IMR-90 (cell line): ENCODE results near the gene EIF3L. TPM values are rescaled to one million over a fixed set of nuclear protein-coding genes. Genes with fewer than 3 reads are reported as not detected.
A peak's percentile ranks its signal among the peaks of the same experiment; 100 is the strongest.

Source experiments
- ATAC-seq: fragments of 200-7000 bp; cut with Tn5 transposase; 2 replicates; pipeline ENCODE4 v1.9.1; 2020; ENCODE audit warnings: low read depth, mild to moderate bottlenecking, moderate library complexity
- BruUV-seq: library from RNA; stranded (reverse); fragments of 400-500 nt; replicated peaks from 2 replicates; lab custom pipeline; 2021; lab: Mats Ljungman, UMichigan
- CTCF ChIA-PET: fragments of 300-600 bp; formaldehyde crosslinking; extraction: SDS; loops from one replicate; lab custom pipeline; 2021; ENCODE audit warnings: antibody characterized with exemption; lab: Yijun Ruan, JAX
- POLR2A ChIA-PET: fragments of 300-600 bp; sonication (Branson Sonifier 250); formaldehyde crosslinking; loops from one replicate; lab custom pipeline; 2022; ENCODE audit warnings: antibody characterized with exemption; ENCODE audit not compliant: unreplicated experiment; lab: Charles Lee
- DNase-seq: peaks from one replicate; pipeline ENCODE4 v3.0.0; 2013
- H2AFZ ChIP-seq: replicated peaks from 2 replicates; pipeline ENCODE3; 2013; ENCODE audit warnings: low read length, mild to moderate bottlenecking; ENCODE audit not compliant: poor library complexity
- H2AK5ac ChIP-seq: 2 replicates; pipeline ENCODE4 v1.6.1; 2013; ENCODE audit warnings: low read depth, low read length, inconsistent platforms
- H2AK9ac ChIP-seq: replicated peaks from 2 replicates; pipeline ENCODE3; 2013; ENCODE audit warnings: mild to moderate bottlenecking, low read depth, low read length, moderate library complexity; ENCODE audit not compliant: poor library complexity
- H2BK120ac ChIP-seq: 2 replicates; pipeline ENCODE4 v1.6.1; 2013; ENCODE audit warnings: low read depth, low read length, inconsistent platforms
- H2BK15ac ChIP-seq: 3 replicates; pipeline ENCODE4 v1.6.1; 2013; ENCODE audit warnings: low read depth, low read length, inconsistent platforms
- H2BK20ac ChIP-seq: 2 replicates; pipeline ENCODE4 v1.6.1; 2013; ENCODE audit warnings: low read depth, mild to moderate bottlenecking, inconsistent platforms, low read length, moderate library complexity
- H2BK5ac ChIP-seq: 2 replicates; pipeline ENCODE4 v1.6.1; 2013; ENCODE audit warnings: mild to moderate bottlenecking, low read depth, low read length, inconsistent platforms; ENCODE audit not compliant: poor library complexity, severe bottlenecking
- H3K14ac ChIP-seq: replicated peaks from 2 replicates; pipeline ENCODE4 v1.6.1; 2013; ENCODE audit warnings: low read depth, low read length, inconsistent platforms
- H3K18ac ChIP-seq: 2 replicates; pipeline ENCODE4 v1.6.1; 2013; ENCODE audit warnings: low read depth, low read length, control low read depth
- H3K23ac ChIP-seq: 2 replicates; pipeline ENCODE4 v1.6.1; 2013; ENCODE audit warnings: low read depth, low read length, inconsistent platforms
- H3K27ac ChIP-seq: 2 replicates; pipeline ENCODE4 v1.5.1; 2013; ENCODE audit warnings: mild to moderate bottlenecking, control low read depth, low read length; ENCODE audit not compliant: insufficient read depth
- H3K27me3 ChIP-seq: 2 replicates; pipeline ENCODE4 v1.6.1; 2013; ENCODE audit warnings: low read length; ENCODE audit not compliant: control insufficient read depth, insufficient read depth
- H3K36me3 ChIP-seq: 2 replicates; pipeline ENCODE4 v1.6.1; 2013; ENCODE audit warnings: low read length, mixed read lengths; ENCODE audit not compliant: control insufficient read depth, insufficient read depth
- H3K4ac ChIP-seq: 2 replicates; pipeline ENCODE4 v1.6.1; 2013; ENCODE audit warnings: low read depth, low read length, inconsistent platforms
- H3K4me1 ChIP-seq: 2 replicates; pipeline ENCODE4 v1.6.1; 2013; ENCODE audit warnings: low read length, mixed read lengths; ENCODE audit not compliant: control insufficient read depth, insufficient read depth
- H3K4me2 ChIP-seq: 2 replicates; pipeline ENCODE4 v1.6.1; 2013; ENCODE audit warnings: low read depth, mild to moderate bottlenecking, control low read depth, low read length, moderate library complexity
- H3K4me3 ChIP-seq: 2 replicates; pipeline ENCODE4 v1.5.1; 2013; ENCODE audit warnings: low read depth, mild to moderate bottlenecking, control low read depth, low read length, moderate library complexity; ENCODE audit not compliant: insufficient read depth
- H3K56ac ChIP-seq: 2 replicates; pipeline ENCODE4 v1.6.1; 2013; ENCODE audit warnings: low read length, inconsistent platforms; ENCODE audit not compliant: insufficient read depth; ENCODE audit errors: extremely low read depth
- H3K79me1 ChIP-seq, 2 experiments: 2 replicates each; pipeline ENCODE4 v1.6.1; 2013; ENCODE audit warnings: low read length in 2 of 2, inconsistent platforms in 1 of 2, low read depth in 1 of 2
- H3K9ac ChIP-seq: 2 replicates; pipeline ENCODE4 v1.6.1; 2013; ENCODE audit warnings: low read depth, low read length, control low read depth
- H3K9me1 ChIP-seq: 2 replicates; pipeline ENCODE4 v1.6.1; 2013; ENCODE audit warnings: low read length, inconsistent platforms; ENCODE audit not compliant: insufficient read depth
- H3K9me3 ChIP-seq: 2 replicates; pipeline ENCODE4 v1.6.1; 2013; ENCODE audit warnings: low read length; ENCODE audit not compliant: control insufficient read depth, insufficient read depth
- H4K20me1 ChIP-seq: 2 replicates; pipeline ENCODE4 v1.6.1; 2013; ENCODE audit warnings: low read length, inconsistent platforms; ENCODE audit not compliant: insufficient read depth
- H4K5ac ChIP-seq: 2 replicates; pipeline ENCODE4 v1.6.1; 2013; ENCODE audit warnings: mild to moderate bottlenecking, low read depth, low read length, control low read depth
- H4K8ac ChIP-seq, 2 experiments: 2 replicates each; pipeline ENCODE4 v1.6.1; 2013; ENCODE audit warnings: low read depth in 2 of 2, low read length in 2 of 2, control low read depth in 1 of 2, inconsistent platforms in 1 of 2
- H4K91ac ChIP-seq: 2 replicates; pipeline ENCODE4 v1.6.1; 2013; ENCODE audit warnings: low read depth, low read length, inconsistent platforms; ENCODE audit not compliant: insufficient read depth
- BHLHE40 ChIP-seq: fragments of 150-350 bp; IDR thresholded peaks from 2 replicates; pipeline ENCODE4 v1.6.1; 2016; ENCODE audit warnings: mild to moderate bottlenecking, low read depth, low read length
- CEBPB ChIP-seq: IDR thresholded peaks from 2 replicates; pipeline ENCODE4 v1.6.1; 2012; ENCODE audit warnings: low read depth, low read length, improper control_type of control experiment
- CHD1 ChIP-seq: IDR thresholded peaks from 2 replicates; pipeline ENCODE4 v1.6.1; 2012; ENCODE audit warnings: low read depth, low read length, improper control_type of control experiment
- CTCF ChIP-seq: conservative IDR thresholded peaks from 2 replicates; pipeline ENCODE4 v1.5.1; 2012; ENCODE audit warnings: mild to moderate bottlenecking, low read depth, low read length, improper control_type of control experiment
- ELK1 ChIP-seq: fragments of 150-350 bp; IDR thresholded peaks from 2 replicates; pipeline ENCODE4 v1.6.1; 2016; ENCODE audit warnings: low read depth, mild to moderate bottlenecking, low read length, moderate library complexity, borderline replicate concordance
- FOS ChIP-seq: fragments of 150-350 bp; IDR thresholded peaks from 2 replicates; pipeline ENCODE4 v1.6.1; 2016; ENCODE audit warnings: low read depth, low read length
- MAFK ChIP-seq: IDR thresholded peaks from 2 replicates; pipeline ENCODE4 v1.6.1; 2012; ENCODE audit warnings: low read depth, low read length, improper control_type of control experiment
- MAZ ChIP-seq: IDR thresholded peaks from 2 replicates; pipeline ENCODE4 v1.6.1; 2012; ENCODE audit warnings: low read depth, mild to moderate bottlenecking, low read length, improper control_type of control experiment, moderate library complexity, borderline replicate concordance
- MXI1 ChIP-seq: IDR thresholded peaks from 2 replicates; pipeline ENCODE4 v1.6.1; 2012; ENCODE audit warnings: low read depth, mild to moderate bottlenecking, low read length, moderate library complexity, borderline replicate concordance
- RCOR1 ChIP-seq: IDR thresholded peaks from 2 replicates; pipeline ENCODE4 v1.6.1; 2012; ENCODE audit warnings: mild to moderate bottlenecking, low read length, improper control_type of control experiment; ENCODE audit not compliant: insufficient replicate concordance
- RFX5 ChIP-seq: IDR thresholded peaks from 2 replicates; pipeline ENCODE4 v1.8.0; 2012; ENCODE audit warnings: low read depth, mild to moderate bottlenecking, low read length, moderate library complexity
- SMC3 ChIP-seq: fragments of 150-350 bp; IDR thresholded peaks from 2 replicates; pipeline ENCODE4 v1.6.1; 2016; ENCODE audit warnings: low read depth, mild to moderate bottlenecking, antibody characterized with exemption, low read length, moderate library complexity
- WGBS, 2 experiments: methylation state at CpG; one replicate each; pipeline versions ENCODE4 v1.1.5 to v1.1.7; 2013; ENCODE audit warnings: missing lambda C conversion rate in 2 of 2; ENCODE audit not compliant: insufficient read length in 1 of 2; ENCODE audit errors: extremely low coverage in 2 of 2; 5-methylcytosine and 5-hydroxymethylcytosine counted together
- dilution Hi-C: fragments of 300-500 bp; cut with HindIII; formaldehyde crosslinking; loops from one replicate; pipeline ENCODE4 v1.14.3; 2018; ENCODE audit warnings: low sequenced_read_pairs; ENCODE audit not compliant: unreplicated experiment
- in situ Hi-C: fragments of 300-500 bp; cut with MboI; formaldehyde crosslinking; loops from 3 replicates; pipeline ENCODE4 v1.14.3; 2019; ENCODE audit warnings: low sequenced_read_pairs, inconsistent platforms, mixed read lengths
- intact Hi-C: fragments of 100-400 bp; cut with micrococcal nuclease; formaldehyde crosslinking; loops from 2 replicates; pipeline ENCODE4 v1.10.0; 2022
- polyA plus RNA-seq, 3 experiments: library from polyadenylated mRNA; depleted of rRNA; stranded (reverse); fragments of >200 nt; gene quantifications; 2 replicates each; pipeline ENCODE4 v1.2.3, GENCODE V29; 2012; ENCODE audit warnings: low replicate concordance in 1 of 3
- total RNA-seq: library from RNA; depleted of rRNA; stranded (reverse); fragments of >200 nt; gene quantifications from 2 replicates; pipeline ENCODE4 v1.2.3, GENCODE V29; 2012

The EIF3L gene
- total and polyA plus RNA-seq, 2 of the 4 experiments (the other 2 are of a cell fraction), result 391 to 593 TPM

GRCh38 chr22:37822079-37822833 is 27.0 kb upstream of the EIF3L start:
- intact Hi-C loops (no loop called here), in situ Hi-C loops (no loop called here), dilution Hi-C loops (no loop called here)
- 38% methylated on average over 2 of the region's 8 CpGs; no CpG with 5 or more reads in 1 of the 2 experiments for WGBS, 2 experiments
- H3K36me3 ChIP-seq, result no peaks in the 10 kb centered on the region
- peak overlapping the region; percentile 26 for H2AFZ ChIP-seq
- H2BK5ac ChIP-seq, result no peak overlapping the region
- ChIA-PET CTCF (no interaction called here), POLR2A (no interaction called here)
- H3K56ac ChIP-seq, result no peak overlapping the region
- ATAC-seq (no peak), DNase-seq (no peak)
- H2BK20ac ChIP-seq, result no peak overlapping the region
- TF ChIP-seq CTCF, result no peak
- no peak for TF ChIP-seq RFX5
- TF ChIP-seq CEBPB, result no peak
- TF ChIP-seq CHD1, result no peak
- no peak for TF ChIP-seq FOS
- TF ChIP-seq MAFK, result no peak
- TF ChIP-seq BHLHE40, result no peak
- no peak for TF ChIP-seq ELK1
- TF ChIP-seq RCOR1, result no peak
- TF ChIP-seq MAZ, result no peak
- no peak for TF ChIP-seq SMC3
- no peak for TF ChIP-seq MXI1
- BruUV-seq, result no TSS peak
- no peak overlapping the region for H3K4me3 ChIP-seq
- H3K9me3 ChIP-seq, result no peaks in the 10 kb centered on the region
- H3K9me1 ChIP-seq, result no peaks in the 10 kb centered on the region
- peaks cover 10% of the 10 kb centered on the region for H3K4me1 ChIP-seq
- no peak overlapping the region for H4K91ac ChIP-seq
- H4K8ac ChIP-seq, result no peak overlapping the region
- no peak overlapping the region for H3K23ac ChIP-seq
- H2AK5ac ChIP-seq, result no peak overlapping the region
- no peak overlapping the region for H2BK120ac ChIP-seq
- no peak overlapping the region for H3K4me2 ChIP-seq
- peaks cover 30% of the 10 kb centered on the region for H3K27me3 ChIP-seq
- no peaks in the 10 kb centered on the region for H4K20me1 ChIP-seq
- H3K4ac ChIP-seq, result no peak overlapping the region
- no peak overlapping the region for H3K14ac ChIP-seq
- no peak overlapping the region for H4K5ac ChIP-seq
- no peaks in the 10 kb centered on the region for H3K79me1 ChIP-seq
- no peak overlapping the region for H2BK15ac ChIP-seq
- no peak overlapping the region for H3K27ac ChIP-seq
- H3K18ac ChIP-seq, result no peak overlapping the region
- no peak overlapping the region for H2AK9ac ChIP-seq
- H3K9ac ChIP-seq, result no peak overlapping the region
